Uterus (tissue), 2 donors: ENCODE results near the gene ITGA2.

Experiments used
- POLR2A ChIP-seq, 2 donors: fragments of 450-650 bp; IDR thresholded peaks; one replicate each; pipeline ENCODE4 v1.6.1; 2016; ENCODE audit warnings: antibody characterized with exemption in 2 of 2, mild to moderate bottlenecking in 1 of 2, moderate library complexity in 1 of 2
- TF ChIP-seq, protein P1 (sequence below), 4 experiments: fragments of 200-600 bp in 2 of 4; fragments of 450-650 bp in 2 of 4; sonication (generic) in 2 of 4; IDR thresholded peaks; one replicate each; pipeline ENCODE4 v1.5.1; 2016 to 2019; ENCODE audit warnings: antibody characterized with exemption in 4 of 4, mild to moderate bottlenecking in 2 of 4, moderate library complexity in 1 of 4

DNA sequence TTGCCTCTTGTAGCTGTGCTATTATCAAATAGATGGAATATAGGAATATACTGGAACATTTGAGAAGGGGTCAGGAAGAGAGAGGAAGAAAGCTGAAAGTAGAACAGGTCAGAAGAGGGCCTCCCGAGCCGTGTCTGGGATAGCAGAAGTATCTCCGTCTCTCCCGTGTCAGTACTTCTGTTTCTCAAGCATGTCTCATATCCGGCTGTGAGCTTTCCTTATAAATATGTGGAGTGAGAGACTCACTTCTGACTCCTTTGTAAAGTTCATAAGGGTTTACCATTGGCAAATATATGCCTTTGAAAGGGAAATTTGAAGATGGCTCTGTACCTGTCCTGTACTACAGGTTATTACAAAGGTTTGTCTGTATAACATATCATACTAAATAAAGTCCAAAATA, 70.1 kb downstream of the ITGA2 start:
- TF ChIP-seq, protein P1, sequence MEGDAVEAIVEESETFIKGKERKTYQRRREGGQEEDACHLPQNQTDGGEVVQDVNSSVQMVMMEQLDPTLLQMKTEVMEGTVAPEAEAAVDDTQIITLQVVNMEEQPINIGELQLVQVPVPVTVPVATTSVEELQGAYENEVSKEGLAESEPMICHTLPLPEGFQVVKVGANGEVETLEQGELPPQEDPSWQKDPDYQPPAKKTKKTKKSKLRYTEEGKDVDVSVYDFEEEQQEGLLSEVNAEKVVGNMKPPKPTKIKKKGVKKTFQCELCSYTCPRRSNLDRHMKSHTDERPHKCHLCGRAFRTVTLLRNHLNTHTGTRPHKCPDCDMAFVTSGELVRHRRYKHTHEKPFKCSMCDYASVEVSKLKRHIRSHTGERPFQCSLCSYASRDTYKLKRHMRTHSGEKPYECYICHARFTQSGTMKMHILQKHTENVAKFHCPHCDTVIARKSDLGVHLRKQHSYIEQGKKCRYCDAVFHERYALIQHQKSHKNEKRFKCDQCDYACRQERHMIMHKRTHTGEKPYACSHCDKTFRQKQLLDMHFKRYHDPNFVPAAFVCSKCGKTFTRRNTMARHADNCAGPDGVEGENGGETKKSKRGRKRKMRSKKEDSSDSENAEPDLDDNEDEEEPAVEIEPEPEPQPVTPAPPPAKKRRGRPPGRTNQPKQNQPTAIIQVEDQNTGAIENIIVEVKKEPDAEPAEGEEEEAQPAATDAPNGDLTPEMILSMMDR (IDR thresholded peaks at IDR 0.05) = no peak
- TF ChIP-seq POLR2A (IDR thresholded peaks at IDR 0.05) = no peak
